Jurkat, Clone E6-1 (cell line): ENCODE data around the gene MAGEA4. TPM values are rescaled to one million over a fixed set of nuclear protein-coding genes. Genes with fewer than 3 reads are reported as not detected.
"Not testable (repeated sequence)": the region's sequence is repeated elsewhere in the genome, so short reads cannot be mapped to it uniquely, and the experiment has no call there.

Experiments
- DNase-seq: peaks from one replicate; pipeline ENCODE4 v3.0.0-alpha.2; 2011; ENCODE audit warnings: low read depth, low spot score
- H3K4me3 ChIP-seq: 2 replicates; pipeline ENCODE4 v1.5.1; 2011; ENCODE audit warnings: mild to moderate bottlenecking, low read length, control low read depth, moderate library complexity
- polyA plus RNA-seq: library from polyadenylated mRNA; unstranded; fragments of >200 nt; gene quantifications from one replicate; pipeline ENCODE4 v1.2.1, GENCODE V29; 2012; ENCODE audit warnings: missing spikeins; ENCODE audit not compliant: insufficient read length, insufficient read depth

MAGEA4 gene, protein sequence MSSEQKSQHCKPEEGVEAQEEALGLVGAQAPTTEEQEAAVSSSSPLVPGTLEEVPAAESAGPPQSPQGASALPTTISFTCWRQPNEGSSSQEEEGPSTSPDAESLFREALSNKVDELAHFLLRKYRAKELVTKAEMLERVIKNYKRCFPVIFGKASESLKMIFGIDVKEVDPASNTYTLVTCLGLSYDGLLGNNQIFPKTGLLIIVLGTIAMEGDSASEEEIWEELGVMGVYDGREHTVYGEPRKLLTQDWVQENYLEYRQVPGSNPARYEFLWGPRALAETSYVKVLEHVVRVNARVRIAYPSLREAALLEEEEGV
- polyA plus RNA-seq, result not detected

DNA sequence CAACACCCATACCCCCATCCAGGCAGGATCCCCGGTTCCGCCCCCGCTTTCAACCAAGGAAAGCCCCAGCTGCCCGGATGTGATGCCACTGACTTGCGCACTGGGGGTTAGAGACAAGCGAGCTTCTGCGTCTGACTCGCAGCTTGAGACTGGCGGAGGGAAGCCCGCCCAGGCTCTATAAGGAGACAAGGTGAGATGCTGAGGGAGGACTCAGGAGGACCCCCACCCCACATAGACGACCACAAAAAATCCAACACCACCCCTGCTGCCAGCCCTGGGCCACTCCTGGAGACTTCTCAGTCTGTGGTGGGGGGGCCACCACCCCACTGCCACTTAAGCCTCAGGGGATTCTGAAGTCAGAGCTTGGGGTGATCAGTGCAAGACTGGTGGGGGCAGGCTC is at the start of gene MAGEA4:
Gene MAGEA4, plus strand, starts transcription at position 110 of the 400 bp plus-strand sequence. CDS start 10,776 bp downstream, outside the sequence.
- H3K4me3 ChIP-seq, result no peak within 1 kb of the TSS

DNA sequence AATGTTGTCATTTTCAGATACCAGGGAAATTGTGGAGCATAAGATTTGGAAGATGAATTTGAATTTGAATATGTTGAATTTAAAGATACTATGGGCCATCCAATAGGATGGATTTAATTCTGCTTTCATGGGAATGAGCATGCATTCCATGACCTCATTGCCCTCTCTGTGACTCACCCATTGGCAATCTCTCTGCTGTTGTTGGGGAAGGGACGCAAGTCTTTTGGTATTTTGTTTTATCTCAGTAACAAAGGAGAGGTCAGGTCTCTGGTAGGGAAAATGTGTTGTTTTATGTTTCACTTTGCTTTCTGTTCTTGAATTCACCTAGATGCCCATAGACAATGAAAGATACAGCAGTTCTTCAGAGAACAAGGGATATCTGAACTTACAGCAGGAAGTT is 42.1 kb upstream of the MAGEA4 start:
- H3K4me3 ChIP-seq, result no peak overlapping the region
- no peak for DNase-seq

More for the DNA sequence above, at the start of gene MAGEA4:
- DNase-seq, result no peak

GRCh38 chrX:151871244-151871643 is 41.4 kb upstream of the MAGEA4 start:
- H3K4me3 ChIP-seq, result no peak overlapping the region
- no peak for DNase-seq

- H3K4me3 ChIP-seq, result no peak overlapping the region
- DNase-seq, result no peak
Measured at GRCh38 chrX:151873096-151873495, 39.6 kb upstream of the MAGEA4 start.

GRCh38 chrX:151875270-151876026 is 37.2 kb upstream of the MAGEA4 start:
- DNase-seq, result no peak
- H3K4me3 ChIP-seq, result no peak overlapping the region

DNA sequence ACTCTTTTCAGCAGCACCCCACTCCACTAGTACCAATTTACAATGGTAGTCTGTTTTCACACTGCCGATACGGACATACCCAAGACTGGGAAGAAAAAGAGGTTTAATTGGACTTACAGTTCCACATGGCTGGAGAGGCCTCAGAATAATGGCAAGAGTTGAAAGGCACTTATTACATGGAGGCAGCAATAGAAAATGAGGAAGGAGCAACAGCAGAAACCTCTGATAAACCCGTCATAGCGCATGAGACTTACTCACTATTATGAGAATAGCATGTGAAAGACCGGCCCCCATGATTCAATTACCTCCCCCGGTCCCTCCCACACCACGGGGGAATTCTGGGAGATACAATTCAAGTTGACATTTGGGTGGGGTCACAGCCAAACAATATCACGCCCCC is 34.1 kb upstream of the MAGEA4 start:
- no peak for DNase-seq
- H3K4me3 ChIP-seq, result no peak overlapping the region

DNA sequence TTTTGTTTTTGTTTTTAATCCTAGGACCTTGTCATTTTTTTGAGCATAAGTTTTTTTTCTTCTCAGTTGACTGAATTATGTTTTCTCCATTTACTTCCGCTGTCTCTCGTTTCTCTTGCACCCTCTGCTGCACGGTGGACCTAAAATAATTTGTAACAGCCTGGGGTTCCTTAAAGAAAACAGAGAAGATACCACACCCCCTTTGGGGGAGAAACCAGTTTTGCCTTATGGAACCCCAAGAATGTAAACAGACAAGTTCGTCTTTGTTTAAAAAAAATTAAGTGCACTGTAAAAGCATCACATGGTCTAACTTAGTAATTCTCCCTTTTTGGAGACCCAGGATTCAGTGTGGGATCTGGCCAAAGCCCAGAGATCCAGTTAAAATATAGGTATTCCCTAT is 32.8 kb upstream of the MAGEA4 start:
- H3K4me3 ChIP-seq, result no peak overlapping the region
- DNase-seq, result no peak

GRCh38 chrX:151880895-151881294 is 31.8 kb upstream of the MAGEA4 start:
- H3K4me3 ChIP-seq, result no peak overlapping the region

DNA sequence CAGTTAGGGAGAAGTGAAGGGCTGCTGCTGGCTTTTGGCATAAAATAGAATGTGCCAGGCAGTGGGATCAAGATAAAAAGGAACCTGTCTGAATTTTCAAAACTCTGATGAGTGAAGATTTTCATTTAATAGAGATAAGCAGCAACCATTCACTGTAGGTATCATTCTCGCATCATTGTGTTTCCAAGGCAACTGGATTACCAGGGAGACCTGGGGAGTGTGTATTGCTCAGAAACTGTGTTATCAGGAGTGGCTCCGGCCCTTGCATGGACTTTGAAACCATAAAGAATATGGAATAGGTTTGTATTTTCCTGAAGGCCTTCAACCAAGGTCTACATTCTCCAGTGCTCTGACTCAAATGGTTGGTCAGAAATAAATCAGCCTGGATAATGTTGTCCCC is 23.3 kb upstream of the MAGEA4 start:
- no peak overlapping the region for H3K4me3 ChIP-seq

More at GRCh38 chrX:151880895-151881294, 31.8 kb upstream of the MAGEA4 start:
- no peak for DNase-seq

GRCh38 chrX:151896734-151897474 is 15.8 kb upstream of the MAGEA4 start:
- no peak for DNase-seq

More for the DNA sequence above, 23.3 kb upstream of the MAGEA4 start:
- DNase-seq, result no peak

DNA sequence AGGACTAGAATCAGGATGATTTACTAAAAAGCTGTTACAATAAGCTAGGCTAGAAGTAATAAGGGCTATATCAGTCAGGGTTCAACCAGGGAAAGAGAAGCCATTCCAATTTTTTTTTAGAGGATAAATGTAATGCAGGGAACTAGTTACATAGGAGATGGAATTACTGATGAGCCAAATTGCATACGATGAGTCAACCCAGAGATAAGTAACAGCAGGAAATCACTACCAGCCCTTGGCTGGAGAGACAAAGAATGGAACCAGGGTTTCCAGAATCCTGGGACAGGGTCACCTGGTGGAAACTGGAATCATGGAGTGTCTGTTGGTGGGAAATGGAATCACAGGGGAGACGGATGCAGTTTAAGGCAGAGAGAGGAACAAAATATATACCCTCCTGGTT is 13.1 kb upstream of the MAGEA4 start:
- no peak overlapping the region for H3K4me3 ChIP-seq
- DNase-seq, result no peak

More at GRCh38 chrX:151896734-151897474, 15.8 kb upstream of the MAGEA4 start:
- H3K4me3 ChIP-seq, result no peak overlapping the region

DNA sequence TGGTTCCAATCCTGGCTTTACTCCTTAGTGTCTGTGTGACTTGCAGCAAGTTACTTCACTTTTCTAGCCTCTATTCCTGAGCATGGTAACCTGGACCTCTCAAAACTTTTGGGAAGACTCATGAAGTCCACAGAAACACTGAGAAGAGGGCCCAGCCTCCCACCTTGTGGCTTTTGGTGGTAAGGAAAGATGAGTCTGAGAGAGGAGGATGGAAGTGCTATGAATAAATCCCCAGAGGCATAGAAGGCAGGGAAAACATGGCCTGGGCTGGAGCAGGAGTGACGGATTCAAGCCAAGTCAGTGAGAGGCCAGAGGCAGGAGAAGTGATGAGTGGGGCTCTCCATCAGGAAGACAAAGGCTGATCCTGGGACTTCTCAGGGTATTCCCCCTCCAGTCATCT is 10.9 kb upstream of the MAGEA4 start:
- no peak overlapping the region for H3K4me3 ChIP-seq
- no peak for DNase-seq

DNA sequence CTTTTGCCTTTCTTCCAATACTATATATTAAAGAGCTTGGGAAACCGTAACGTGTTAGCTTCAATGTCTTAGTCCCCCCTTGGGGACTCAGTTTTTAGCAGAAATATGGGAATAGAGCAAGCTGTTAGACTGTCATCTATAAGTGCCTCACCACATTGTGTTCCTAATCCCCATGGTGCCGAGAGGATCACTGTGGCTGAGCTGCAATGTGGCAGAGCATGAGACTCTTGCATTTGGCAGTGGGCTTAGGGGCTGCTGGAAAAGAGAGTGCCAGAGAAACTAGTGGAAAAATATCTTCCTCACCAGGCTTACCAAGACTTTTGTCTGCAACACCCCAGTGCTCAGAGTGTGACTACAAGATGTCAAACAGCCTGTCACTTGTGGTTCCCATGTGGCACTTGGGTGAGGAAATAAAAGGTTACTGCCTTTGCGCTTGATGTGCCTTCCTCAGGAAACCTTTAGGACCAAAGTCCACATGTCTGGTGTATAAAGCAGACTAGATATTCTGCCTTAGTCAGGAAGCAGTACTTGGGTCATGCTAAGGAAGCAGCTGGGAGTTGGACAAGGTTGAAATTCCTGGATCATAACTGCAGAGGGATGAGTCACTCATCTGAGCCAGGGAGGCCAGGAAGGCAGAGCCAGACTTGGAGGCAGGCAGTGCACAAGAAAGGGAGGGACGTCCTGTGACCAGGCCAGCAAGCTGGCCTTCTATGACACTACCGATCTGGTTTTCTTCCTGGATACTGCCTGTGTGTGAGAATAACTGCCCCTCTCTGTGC is 9.7 kb upstream of the MAGEA4 start:
- no peak for DNase-seq
- H3K4me3 ChIP-seq, result no peak overlapping the region

GRCh38 chrX:151904989-151905388 is 7.7 kb upstream of the MAGEA4 start:
- no peak for DNase-seq
- H3K4me3 ChIP-seq, result no peak overlapping the region

- DNase-seq, result no peak
- H3K4me3 ChIP-seq, result no peak overlapping the region
Measured at GRCh38 chrX:151912221-151912620, 468 bp upstream of the MAGEA4 start.

- DNase-seq, H3K4me3 ChIP-seq: not testable (repeated sequence)
Measured at GRCh38 chrX:151918736-151919135, 6.0 kb downstream of the MAGEA4 start.

- H3K4me3 ChIP-seq, result no peak overlapping the region
Measured at GRCh38 chrX:151919610-151920009, 6.9 kb downstream of the MAGEA4 start.

GRCh38 chrX:151920101-151920500 is 7.4 kb downstream of the MAGEA4 start:
- DNase-seq, result no peak
- H3K4me3 ChIP-seq, result no peak overlapping the region

More at GRCh38 chrX:151919610-151920009, 6.9 kb downstream of the MAGEA4 start:
- no peak for DNase-seq

DNA sequence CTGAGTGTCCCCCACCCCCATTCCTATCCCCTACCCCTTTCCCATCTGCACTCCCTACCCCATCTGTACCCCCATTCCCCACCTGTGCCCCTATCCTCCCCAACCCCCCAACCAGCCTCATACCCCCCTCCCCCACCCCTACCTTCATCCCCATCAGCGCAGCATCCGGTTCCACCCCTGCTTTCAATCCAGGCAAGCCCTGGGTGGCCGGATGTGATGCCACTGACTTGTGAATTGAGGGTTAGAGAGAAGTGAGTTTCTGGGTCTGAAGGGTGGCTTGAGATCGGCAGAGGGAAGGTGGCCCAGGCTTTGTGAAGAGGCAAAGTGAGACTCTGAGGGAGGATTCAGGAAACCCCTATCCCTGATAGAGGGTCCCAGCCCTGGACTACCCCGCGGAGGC is 7.8 kb downstream of the MAGEA4 start:
- no peak overlapping the region for H3K4me3 ChIP-seq
- no peak for DNase-seq
